ENCODE results near the gene DERA. TPM values are rescaled to one million over a fixed set of nuclear protein-coding genes. Genes with fewer than 3 reads are reported as not detected.

Gene DERA
- total and polyA plus RNA-seq, 9 of the 15 experiments (the other 6 are each of a cell fraction or from before 2014, with no cell fraction given): 5.5 to 15.5 (median 7.8) TPM

- TF ChIP-seq CCNT2 (IDR thresholded peaks at IDR 0.05; ENCODE audit: borderline replicate concordance, extremely low read depth, insufficient read length, low read depth, low read length) (peak; percentile 44), JUND (IDR thresholded peaks at IDR 0.05; ENCODE audit: borderline replicate concordance, low read depth, low read length) (no peak), JUND (tag; IDR thresholded peaks at IDR 0.05; ENCODE audit: borderline replicate concordance, low read depth, low read length) (no peak), GABPB2 (CRISPR knock-in tag; conservative IDR thresholded peaks at IDR 0.05) (no peak), DPF2 (IDR thresholded peaks at IDR 0.05) (no peak), HNRNPL (IDR thresholded peaks at IDR 0.05; ENCODE audit: low read depth, low read length) (0 out of 2 replicates have a peak, but pooled peaks have one; percentile 30), ZBTB12 (CRISPR knock-in tag; IDR thresholded peaks at IDR 0.05) (no peak), KLF16 (IDR thresholded peaks at IDR 0.05) (no peak), ZNF77 (CRISPR knock-in tag; IDR thresholded peaks at IDR 0.05) (no peak), FUS (optimal IDR thresholded peaks at IDR 0.05; ENCODE audit: low read depth, low read length) (no peak), ZNF436 (CRISPR knock-in tag; IDR thresholded peaks at IDR 0.05) (no peak), RBM39 (optimal IDR thresholded peaks at IDR 0.05; ENCODE audit: low read depth, low read length) (no peak), MXD1 (CRISPR knock-in tag; IDR thresholded peaks at IDR 0.05; ENCODE audit: borderline replicate concordance, poor library complexity, severe bottlenecking) (no peak), ZNF263 (CRISPR knock-in tag; IDR thresholded peaks at IDR 0.05; ENCODE audit: borderline replicate concordance) (no peak), ZFP91 (CRISPR knock-in tag; IDR thresholded peaks at IDR 0.05) (no peak), MED1 (CRISPR knock-in tag; IDR thresholded peaks at IDR 0.05; ENCODE audit: borderline replicate concordance) (no peak), ETV6 (IDR thresholded peaks at IDR 0.05; ENCODE audit: borderline replicate concordance in 1 of 2, low read depth in 2 of 2, low read length in 1 of 2) (no peak), ETV6 (CRISPR knock-in tag; IDR thresholded peaks at IDR 0.05; ENCODE audit: borderline replicate concordance) (no peak), ZEB2 (IDR thresholded peaks at IDR 0.05) (no peak), E2F8 (IDR thresholded peaks at IDR 0.05; ENCODE audit: low read depth, partially characterized antibody) (peak; percentile 49), NFXL1 (CRISPR knock-in tag; IDR thresholded peaks at IDR 0.05) (no peak)
Measured at GRCh38 chr12:15910864-15911721, at the start of gene DERA (continued).

All from K562 (cell line).